Calu3 (cell line): ENCODE data around the gene ABHD14A. TPM values are rescaled to one million over a fixed set of nuclear protein-coding genes. Genes with fewer than 3 reads are reported as not detected.

ENCODE experiments used
- BruUV-seq: library from RNA; stranded (reverse); fragments of 400-500 nt; replicated peaks from 2 replicates; lab custom pipeline; 2021; lab: Mats Ljungman, UMichigan
- CTCF ChIA-PET: fragments of 300-600 bp; sonication (Branson Sonifier 250); formaldehyde crosslinking; loops from one replicate; lab custom pipeline; 2022; ENCODE audit warnings: antibody characterized with exemption; lab: Charles Lee
- DNase-seq: peaks from one replicate; pipeline ENCODE4 v3.0.0; 2022
- H3K27ac Mint-ChIP-seq: one replicate; pipeline ENCODE4 v1.8.0; 2022; ENCODE audit warnings: mixed read lengths; ENCODE audit not compliant: unreplicated experiment
- H3K27me3 Mint-ChIP-seq: one replicate; pipeline ENCODE4 v1.8.0; 2022; ENCODE audit warnings: mixed read lengths; ENCODE audit not compliant: unreplicated experiment
- H3K36me3 Mint-ChIP-seq: one replicate; pipeline ENCODE4 v1.8.0; 2022; ENCODE audit warnings: mild to moderate bottlenecking, moderate library complexity, mixed read lengths; ENCODE audit not compliant: insufficient read depth, unreplicated experiment
- H3K4me1 Mint-ChIP-seq: one replicate; pipeline ENCODE4 v1.8.0; 2022; ENCODE audit warnings: mild to moderate bottlenecking, low read depth, mixed read lengths; ENCODE audit not compliant: unreplicated experiment
- H3K4me3 Mint-ChIP-seq: one replicate; pipeline ENCODE4 v1.8.0; 2022; ENCODE audit warnings: mild to moderate bottlenecking, low read depth, moderate library complexity, mixed read lengths; ENCODE audit not compliant: unreplicated experiment
- H3K9me3 Mint-ChIP-seq: one replicate; pipeline ENCODE4 v1.8.0; 2022; ENCODE audit warnings: low read depth, mixed read lengths; ENCODE audit not compliant: unreplicated experiment
- intact Hi-C: fragments of 100-400 bp; cut with micrococcal nuclease; formaldehyde crosslinking; loops from one replicate; pipeline ENCODE4 v1.10.0; 2022; ENCODE audit not compliant: unreplicated experiment
- total RNA-seq: library from RNA; stranded (reverse); gene quantifications from 2 replicates; pipeline ENCODE4 v1.2.3, GENCODE V29; 2022
- TF ChIP-seq, protein P1 (sequence below): fragments of 200-600 bp; IDR thresholded peaks from one replicate; pipeline ENCODE4 v1.8.0; 2022; ENCODE audit warnings: antibody characterized with exemption; ENCODE audit not compliant: unreplicated experiment

ABHD14A gene
- total RNA-seq, 1 experiment from 2014 or later: 6.6 TPM

DNA sequence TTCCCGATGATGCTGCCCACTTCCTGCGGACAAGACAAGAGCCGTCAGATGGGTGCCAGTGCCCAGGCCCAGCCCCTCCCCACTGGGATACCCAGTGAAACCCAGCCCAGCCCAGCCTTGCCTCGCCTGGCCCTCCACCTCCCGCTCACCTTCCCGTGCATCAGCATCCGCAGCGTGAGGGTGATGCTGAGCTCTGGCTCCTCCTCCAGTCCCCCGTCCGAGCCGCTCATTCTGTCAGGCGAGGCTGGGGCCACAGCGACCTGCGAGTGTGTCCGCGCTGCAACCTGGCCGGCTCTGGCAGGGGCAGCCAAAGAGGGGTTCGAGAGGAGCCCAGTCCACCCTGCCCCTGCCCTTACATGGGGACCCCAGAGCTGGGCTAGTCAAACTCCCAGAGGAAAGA, 13.9 kb upstream of the ABHD14A start:
- H3K27me3 Mint-ChIP-seq: peaks cover 13% of the 10 kb centered on the region
- no peak overlapping the region for H3K4me3 Mint-ChIP-seq
- TF ChIP-seq, protein P1, sequence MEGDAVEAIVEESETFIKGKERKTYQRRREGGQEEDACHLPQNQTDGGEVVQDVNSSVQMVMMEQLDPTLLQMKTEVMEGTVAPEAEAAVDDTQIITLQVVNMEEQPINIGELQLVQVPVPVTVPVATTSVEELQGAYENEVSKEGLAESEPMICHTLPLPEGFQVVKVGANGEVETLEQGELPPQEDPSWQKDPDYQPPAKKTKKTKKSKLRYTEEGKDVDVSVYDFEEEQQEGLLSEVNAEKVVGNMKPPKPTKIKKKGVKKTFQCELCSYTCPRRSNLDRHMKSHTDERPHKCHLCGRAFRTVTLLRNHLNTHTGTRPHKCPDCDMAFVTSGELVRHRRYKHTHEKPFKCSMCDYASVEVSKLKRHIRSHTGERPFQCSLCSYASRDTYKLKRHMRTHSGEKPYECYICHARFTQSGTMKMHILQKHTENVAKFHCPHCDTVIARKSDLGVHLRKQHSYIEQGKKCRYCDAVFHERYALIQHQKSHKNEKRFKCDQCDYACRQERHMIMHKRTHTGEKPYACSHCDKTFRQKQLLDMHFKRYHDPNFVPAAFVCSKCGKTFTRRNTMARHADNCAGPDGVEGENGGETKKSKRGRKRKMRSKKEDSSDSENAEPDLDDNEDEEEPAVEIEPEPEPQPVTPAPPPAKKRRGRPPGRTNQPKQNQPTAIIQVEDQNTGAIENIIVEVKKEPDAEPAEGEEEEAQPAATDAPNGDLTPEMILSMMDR: no peak
- peaks cover 11% of the 10 kb centered on the region for H3K4me1 Mint-ChIP-seq
- peaks cover 10% of the 10 kb centered on the region for H3K36me3 Mint-ChIP-seq
- intact Hi-C loops: no loop called here
- CTCF ChIA-PET: interaction anchor here (1.1 kb wide), 1 partner anchor 22 kb away, joined by 3 read pairs; the partner anchor contains the start of gene ACY1
- no peak for DNase-seq
- no peak overlapping the region for H3K27ac Mint-ChIP-seq
- no peaks in the 10 kb centered on the region for H3K9me3 Mint-ChIP-seq
- BruUV-seq: no TSS peak

DNA sequence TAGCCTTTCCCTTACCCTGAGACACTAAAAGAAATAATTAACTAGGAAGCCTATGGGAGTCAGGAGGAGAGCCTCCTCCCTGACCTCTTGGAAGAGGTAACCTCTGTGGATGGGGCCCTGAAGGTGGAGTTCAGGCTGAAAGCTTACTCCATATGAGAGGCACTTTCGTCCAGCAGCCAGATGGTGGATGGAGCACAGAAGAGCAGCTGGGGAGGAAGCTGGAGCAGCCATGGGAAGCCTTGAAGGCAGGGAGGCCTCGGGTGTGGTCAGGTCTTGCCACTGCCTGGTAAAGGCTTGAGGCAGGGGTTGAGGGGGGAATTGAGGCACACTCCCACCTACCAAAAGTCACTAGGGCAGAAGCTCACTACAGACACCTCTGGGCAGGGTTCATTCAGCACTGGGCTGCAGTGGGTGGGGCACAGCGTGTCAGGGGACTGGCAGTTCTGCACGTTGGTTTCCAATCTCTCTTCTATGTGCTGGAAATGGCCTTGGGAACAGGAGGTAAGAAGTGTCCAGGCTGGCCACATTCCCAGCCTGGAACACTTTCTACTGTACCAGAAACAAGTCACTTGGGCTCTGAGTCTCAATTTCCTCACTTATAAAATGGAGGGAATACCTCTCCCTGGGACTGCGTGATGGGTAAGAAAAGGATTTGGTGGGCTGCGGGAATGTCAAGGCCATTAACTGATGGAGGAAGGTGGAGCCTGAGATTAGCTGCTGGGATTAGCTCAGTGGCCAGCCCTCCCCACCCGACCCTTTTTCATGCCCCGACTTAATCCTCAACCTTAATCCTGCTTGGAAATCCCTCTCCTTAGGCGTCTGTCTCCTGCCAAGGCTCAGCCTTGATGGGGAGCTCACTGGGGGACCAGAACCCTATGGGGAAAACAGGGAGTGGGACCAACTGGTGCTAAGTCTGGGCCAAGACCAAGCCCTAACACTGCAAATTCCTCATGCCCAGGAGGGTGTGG, 13.0 kb upstream of the ABHD14A start:
- intact Hi-C loops: no loop called here
- H3K36me3 Mint-ChIP-seq: peaks cover 19% of the 10 kb centered on the region
- no peak overlapping the region for H3K4me3 Mint-ChIP-seq
- no TSS peak for BruUV-seq
- no peaks in the 10 kb centered on the region for H3K9me3 Mint-ChIP-seq
- TF ChIP-seq, protein P1: no peak
- peaks cover 11% of the 10 kb centered on the region for H3K4me1 Mint-ChIP-seq
- CTCF ChIA-PET: interaction anchor here (0.6 kb wide), 1 partner anchor 149 kb away, joined by 3 read pairs; no protein-coding TSS in a partner anchor
- H3K27ac Mint-ChIP-seq: no peak overlapping the region
- H3K27me3 Mint-ChIP-seq: peaks cover 13% of the 10 kb centered on the region
- DNase-seq: no peak

DNA sequence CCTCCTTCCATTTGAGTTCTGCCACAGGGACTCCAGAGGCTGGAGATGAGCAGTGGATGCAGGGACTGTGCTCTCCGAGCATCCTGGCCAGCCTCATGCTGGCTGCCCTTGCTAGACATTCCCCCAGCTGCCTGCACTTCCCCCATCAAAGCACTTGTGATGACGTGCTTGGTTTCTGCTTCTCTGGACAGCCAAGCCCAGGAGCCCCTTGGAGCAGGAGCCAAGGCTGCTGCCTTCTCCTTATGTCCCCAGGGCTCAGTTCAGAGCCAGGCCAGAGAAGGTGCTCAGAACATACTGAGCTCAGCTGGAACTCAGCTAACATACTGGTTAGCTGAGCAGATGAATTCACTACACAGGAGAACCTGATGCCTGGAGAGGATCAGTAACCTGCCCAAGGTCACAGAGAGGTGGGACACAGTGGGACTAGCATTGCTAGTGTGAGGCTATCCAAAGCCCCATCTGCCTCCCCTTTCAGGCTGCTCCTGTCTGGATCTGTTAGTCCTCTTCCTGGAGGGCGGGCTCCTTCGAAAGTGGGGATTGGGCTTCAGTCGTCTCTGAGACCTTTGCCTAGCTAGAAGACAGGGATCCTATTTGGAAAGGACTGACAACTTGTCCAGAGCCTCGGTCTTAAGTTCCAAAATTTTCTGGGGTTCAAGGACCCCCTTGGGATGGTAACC, 11.9 kb upstream of the ABHD14A start:
- DNase-seq: no peak
- H3K36me3 Mint-ChIP-seq: peaks cover 26% of the 10 kb centered on the region
- CTCF ChIA-PET: interaction anchor here (0.6 kb wide), 1 partner anchor 19 kb away, joined by 4 read pairs; no protein-coding TSS in a partner anchor
- intact Hi-C loops: no loop called here
- H3K27ac Mint-ChIP-seq: no peak overlapping the region
- no peaks in the 10 kb centered on the region for H3K9me3 Mint-ChIP-seq
- H3K27me3 Mint-ChIP-seq: peaks cover 13% of the 10 kb centered on the region
- H3K4me3 Mint-ChIP-seq: no peak overlapping the region
- BruUV-seq: no TSS peak
- H3K4me1 Mint-ChIP-seq: peaks cover 11% of the 10 kb centered on the region
- TF ChIP-seq, protein P1: no peak

DNA sequence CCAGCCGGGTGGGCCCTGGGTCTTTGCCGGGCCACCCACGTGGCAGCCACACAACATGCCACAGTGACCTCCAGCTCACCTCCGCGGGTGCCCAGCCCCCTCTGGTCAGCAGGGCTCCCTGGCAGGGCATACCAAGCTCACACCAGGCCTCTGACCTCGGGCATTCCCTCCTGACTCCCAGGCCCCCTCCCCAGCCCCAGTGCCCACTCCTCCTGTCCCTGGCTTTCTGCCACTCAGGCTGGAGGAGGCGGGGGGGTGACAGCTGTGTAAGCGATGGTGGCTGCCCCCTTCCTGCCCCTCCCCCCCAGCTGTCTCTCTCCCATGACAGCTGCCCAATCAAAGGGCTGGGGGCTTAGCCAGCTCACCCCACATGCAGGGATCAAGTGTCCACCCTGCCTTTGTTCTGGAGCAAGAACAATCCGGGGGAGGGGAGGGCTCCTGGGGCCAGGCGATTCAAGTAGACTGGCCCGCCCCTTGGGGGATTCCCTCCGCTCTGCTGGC, 10.9 kb upstream of the ABHD14A start:
- peaks cover 30% of the 10 kb centered on the region for H3K36me3 Mint-ChIP-seq
- H3K27ac Mint-ChIP-seq: no peak overlapping the region
- H3K4me3 Mint-ChIP-seq: no peak overlapping the region
- peaks cover 13% of the 10 kb centered on the region for H3K27me3 Mint-ChIP-seq
- H3K9me3 Mint-ChIP-seq: no peaks in the 10 kb centered on the region
- intact Hi-C loops: no loop called here
- CTCF ChIA-PET: no interaction called here
- H3K4me1 Mint-ChIP-seq: peaks cover 14% of the 10 kb centered on the region
- TF ChIP-seq, protein P1: no peak
- DNase-seq: no peak
- no TSS peak for BruUV-seq
